Suprapubic skin (tissue), 4 donors: ENCODE measurements around the gene ELOVL4.

ENCODE experiments used
- EP300 ChIP-seq: sonication (generic); formaldehyde crosslinking; IDR thresholded peaks from one replicate; pipeline ENCODE4 v1.6.1; 2017; ENCODE audit warnings: antibody characterized with exemption
- POLR2A ChIP-seq, 2 donors: fragments of 450-650 bp; IDR thresholded peaks; one replicate each; pipeline ENCODE4 v1.6.1; 2017; ENCODE audit warnings: antibody characterized with exemption in 2 of 2, mild to moderate bottlenecking in 2 of 2, moderate library complexity in 2 of 2
- POLR2AphosphoS5 ChIP-seq, 3 donors: sonication (generic); formaldehyde crosslinking; IDR thresholded peaks; one replicate each; pipeline ENCODE4 v1.6.1; 2017; ENCODE audit warnings: antibody characterized with exemption in 3 of 3
- TF ChIP-seq, protein P1 (sequence below), 2 donors: fragments of 200-600 bp in 1 of 2; fragments of 450-650 bp in 1 of 2; sonication (generic) in 1 of 2; IDR thresholded peaks; one replicate each; pipeline ENCODE4 v1.5.1; 2016 to 2019; ENCODE audit warnings: antibody characterized with exemption in 2 of 2, mild to moderate bottlenecking in 1 of 2, moderate library complexity in 1 of 2

GRCh38 chr6:79869600-79870084 lies 77.7 kb downstream of the ELOVL4 start:
- TF ChIP-seq, protein P1, sequence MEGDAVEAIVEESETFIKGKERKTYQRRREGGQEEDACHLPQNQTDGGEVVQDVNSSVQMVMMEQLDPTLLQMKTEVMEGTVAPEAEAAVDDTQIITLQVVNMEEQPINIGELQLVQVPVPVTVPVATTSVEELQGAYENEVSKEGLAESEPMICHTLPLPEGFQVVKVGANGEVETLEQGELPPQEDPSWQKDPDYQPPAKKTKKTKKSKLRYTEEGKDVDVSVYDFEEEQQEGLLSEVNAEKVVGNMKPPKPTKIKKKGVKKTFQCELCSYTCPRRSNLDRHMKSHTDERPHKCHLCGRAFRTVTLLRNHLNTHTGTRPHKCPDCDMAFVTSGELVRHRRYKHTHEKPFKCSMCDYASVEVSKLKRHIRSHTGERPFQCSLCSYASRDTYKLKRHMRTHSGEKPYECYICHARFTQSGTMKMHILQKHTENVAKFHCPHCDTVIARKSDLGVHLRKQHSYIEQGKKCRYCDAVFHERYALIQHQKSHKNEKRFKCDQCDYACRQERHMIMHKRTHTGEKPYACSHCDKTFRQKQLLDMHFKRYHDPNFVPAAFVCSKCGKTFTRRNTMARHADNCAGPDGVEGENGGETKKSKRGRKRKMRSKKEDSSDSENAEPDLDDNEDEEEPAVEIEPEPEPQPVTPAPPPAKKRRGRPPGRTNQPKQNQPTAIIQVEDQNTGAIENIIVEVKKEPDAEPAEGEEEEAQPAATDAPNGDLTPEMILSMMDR (IDR thresholded peaks at IDR 0.05), result peak; percentile 73 to 95
- TF ChIP-seq POLR2A (IDR thresholded peaks at IDR 0.05), result no peak
- no peak for TF ChIP-seq POLR2AphosphoS5 (IDR thresholded peaks at IDR 0.05)
- no peak for TF ChIP-seq EP300
